Hematopoietic multipotent progenitor cell (in vitro differentiated cells): ENCODE results near the gene C16orf87. TPM values are rescaled to one million over a fixed set of nuclear protein-coding genes. Genes with fewer than 3 reads are reported as not detected.

Experiments
- DNase-seq, 3 donors: peaks; one replicate each; pipeline ENCODE4 v3.0.0-alpha.2; 2011 to 2015; ENCODE audit warnings: low read depth in 2 of 3, low spot score in 2 of 3
- total RNA-seq: library from RNA; depleted of rRNA; stranded (reverse); fragments of >200 nt; gene quantifications from one replicate; pipeline ENCODE4 v1.2.3, GENCODE V29; 2012

The C16orf87 gene
- total RNA-seq, 1 donor: 3.5 TPM

GRCh38 chr16:46844771-46845170 lies 13.8 kb upstream of the C16orf87 start:
- no peak for DNase-seq

- peak in 1 of 3 donors; percentile 15 for DNase-seq
Measured at GRCh38 chr16:46843898-46844642, 13.1 kb upstream of the C16orf87 start.

GRCh38 chr16:46842192-46842895 lies 11.4 kb upstream of the C16orf87 start:
- no peak for DNase-seq

GRCh38 chr16:46839986-46840443 lies 9.0 kb upstream of the C16orf87 start:
- DNase-seq: no peak

- DNase-seq: no peak
Measured at GRCh38 chr16:46836534-46837530, 5.9 kb upstream of the C16orf87 start.

GRCh38 chr16:46833460-46833800 lies 2.5 kb upstream of the C16orf87 start:
- no peak for DNase-seq

GRCh38 chr16:46832757-46833459 lies 1.9 kb upstream of the C16orf87 start:
- no peak for DNase-seq

GRCh38 chr16:46830417-46830901 lies 521 bp downstream of the C16orf87 start:
- peak in 2 of 3 donors; percentile 11 to 37 for DNase-seq

GRCh38 chr16:46828943-46829342 lies 2.0 kb downstream of the C16orf87 start:
- DNase-seq: no peak

- no peak for DNase-seq
Measured at GRCh38 chr16:46828292-46828691, 2.7 kb downstream of the C16orf87 start.

- no peak for DNase-seq
Measured at GRCh38 chr16:46826631-46827030, 4.3 kb downstream of the C16orf87 start.

GRCh38 chr16:46822270-46822669 lies 8.7 kb downstream of the C16orf87 start:
- no peak for DNase-seq

- DNase-seq: no peak
Measured at GRCh38 chr16:46817961-46818360, 13.0 kb downstream of the C16orf87 start.

GRCh38 chr16:46814790-46815189 lies 16.2 kb downstream of the C16orf87 start:
- DNase-seq: no peak

- DNase-seq: no peak
Measured at GRCh38 chr16:46813611-46814010, 17.4 kb downstream of the C16orf87 start.

- DNase-seq: no peak
Measured at GRCh38 chr16:46812781-46813540, 18.0 kb downstream of the C16orf87 start.

GRCh38 chr16:46811682-46812081 lies 19.3 kb downstream of the C16orf87 start:
- DNase-seq: no peak

- DNase-seq: no peak
Measured at GRCh38 chr16:46808997-46809396, 22.0 kb downstream of the C16orf87 start.

GRCh38 chr16:46807336-46807735 lies 23.6 kb downstream of the C16orf87 start:
- DNase-seq: no peak
